Right hindlimb (tissue), 1 donor: ENCODE data around the gene SORCS2.

Experiments
- DNase-seq: peaks from one replicate; pipeline ENCODE4 v3.0.0-alpha.2; 2018

Gene SORCS2

GRCh38 chr4:7328913-7329638 lies 136.7 kb downstream of the SORCS2 start:
- no peak for DNase-seq

DNA sequence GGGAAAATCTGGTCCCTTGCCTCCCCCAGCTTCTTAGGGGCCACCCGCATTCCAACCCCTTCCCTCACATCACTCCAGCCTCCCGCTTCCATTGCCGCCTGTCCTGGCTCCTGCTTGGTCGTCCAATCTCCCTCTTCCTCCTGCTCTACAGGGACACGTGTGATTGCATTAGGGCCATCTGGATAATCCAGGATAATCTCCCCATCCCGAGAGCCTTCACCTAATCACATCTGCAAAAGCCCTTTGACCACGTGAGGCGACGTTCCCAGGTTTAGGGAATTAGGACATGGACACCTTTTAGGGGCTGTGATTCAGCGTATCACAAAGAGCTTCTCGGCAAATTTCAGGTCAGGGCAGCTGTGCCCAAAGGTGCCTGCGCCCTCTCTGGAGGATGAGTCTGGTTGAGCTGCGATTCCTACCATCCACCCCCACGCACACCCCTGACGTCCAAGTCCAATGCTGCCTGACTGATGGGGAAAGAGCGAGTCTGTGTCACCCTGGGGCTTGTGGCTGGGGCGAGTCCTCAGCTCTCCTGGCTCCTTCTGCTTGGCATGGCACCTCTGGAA lies 137.8 kb downstream of the SORCS2 start:
- no peak for DNase-seq

- no peak for DNase-seq
These were observed 138.7 kb downstream of the SORCS2 start for GRCh38 chr4:7330811-7331681.

- DNase-seq = no peak
These were observed 139.3 kb downstream of the SORCS2 start for GRCh38 chr4:7331682-7332000.

DNA sequence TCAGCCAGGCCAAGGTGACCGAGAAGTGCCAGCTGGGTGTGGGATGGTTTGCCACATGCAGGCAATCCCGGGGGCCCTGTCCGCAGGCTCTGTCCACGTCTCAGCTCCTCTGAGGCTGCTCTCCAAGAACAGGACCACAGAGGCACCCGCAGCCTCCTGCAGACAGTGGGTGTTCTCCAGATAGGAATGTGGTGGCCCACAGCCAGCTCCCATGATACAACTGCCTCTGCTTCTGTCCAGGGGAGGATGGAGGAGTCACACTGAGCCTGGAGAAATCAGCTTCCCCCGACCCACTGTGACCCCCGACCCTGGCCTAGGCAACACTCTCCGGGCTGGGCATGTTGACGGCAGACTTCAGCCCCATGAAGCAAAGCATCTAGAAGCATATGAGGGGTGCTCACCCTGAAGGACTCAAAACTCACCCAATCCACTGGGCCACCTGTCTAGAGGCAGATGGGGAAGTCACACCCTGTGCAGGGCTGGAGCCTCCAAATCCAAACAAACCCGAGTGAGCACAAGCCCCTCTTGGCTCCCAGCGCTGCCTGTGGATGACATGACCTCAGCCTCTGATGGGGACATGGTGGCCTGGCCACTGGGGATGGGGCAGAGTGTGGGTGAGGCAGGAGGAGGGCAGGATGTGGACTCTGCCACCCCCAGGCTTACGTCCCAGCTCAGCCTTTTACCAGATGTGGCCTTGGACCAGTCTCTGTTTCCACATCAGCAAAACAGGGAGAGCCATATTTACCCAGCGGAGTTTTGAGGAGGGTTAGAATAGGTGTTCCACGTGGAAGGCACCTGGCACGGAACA lies 140.1 kb downstream of the SORCS2 start:
- DNase-seq = no peak

- no peak for DNase-seq
These were observed 140.9 kb downstream of the SORCS2 start for GRCh38 chr4:7333024-7333780.

GRCh38 chr4:7333801-7334421 lies 141.6 kb downstream of the SORCS2 start:
- no peak for DNase-seq

DNA sequence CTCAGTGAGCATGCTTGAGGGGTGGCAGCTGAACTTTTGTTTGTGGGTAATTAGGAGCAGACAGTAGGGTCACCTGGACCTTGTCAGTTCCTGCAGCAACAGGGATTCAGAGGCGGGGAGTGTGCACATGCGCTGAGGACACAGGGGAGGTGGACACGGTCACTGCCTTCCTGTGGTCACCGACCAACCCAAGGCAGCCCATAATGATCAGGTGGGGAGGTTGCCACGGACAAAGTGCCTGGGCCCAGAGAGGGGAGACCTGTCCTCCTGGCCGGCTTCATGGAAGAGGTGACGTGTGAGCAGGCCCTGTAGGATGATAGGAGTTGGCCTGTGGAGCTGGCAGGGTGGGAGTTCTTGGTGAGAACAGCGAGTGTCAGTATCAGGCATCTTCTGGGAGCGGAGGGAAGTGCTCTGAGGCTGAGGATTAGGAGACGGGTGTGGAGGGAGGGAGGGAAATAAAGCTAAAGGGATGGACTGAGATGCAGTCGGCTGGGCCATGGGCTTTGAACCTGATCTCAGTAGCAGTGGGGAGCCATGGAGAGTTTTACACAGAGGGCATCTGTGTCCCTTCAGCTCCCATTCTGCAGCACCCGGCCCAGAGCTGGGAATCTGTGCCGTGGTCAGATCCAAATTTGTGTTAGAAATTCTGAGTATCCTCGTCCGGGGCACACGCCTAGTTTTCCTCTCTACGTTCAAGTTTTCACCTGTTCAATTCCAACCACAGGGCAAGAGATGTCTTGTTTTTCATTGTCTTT lies 142.4 kb downstream of the SORCS2 start:
- DNase-seq = no peak

- DNase-seq = peak; percentile 67
These were observed 143.2 kb downstream of the SORCS2 start for GRCh38 chr4:7335344-7336066.

DNA sequence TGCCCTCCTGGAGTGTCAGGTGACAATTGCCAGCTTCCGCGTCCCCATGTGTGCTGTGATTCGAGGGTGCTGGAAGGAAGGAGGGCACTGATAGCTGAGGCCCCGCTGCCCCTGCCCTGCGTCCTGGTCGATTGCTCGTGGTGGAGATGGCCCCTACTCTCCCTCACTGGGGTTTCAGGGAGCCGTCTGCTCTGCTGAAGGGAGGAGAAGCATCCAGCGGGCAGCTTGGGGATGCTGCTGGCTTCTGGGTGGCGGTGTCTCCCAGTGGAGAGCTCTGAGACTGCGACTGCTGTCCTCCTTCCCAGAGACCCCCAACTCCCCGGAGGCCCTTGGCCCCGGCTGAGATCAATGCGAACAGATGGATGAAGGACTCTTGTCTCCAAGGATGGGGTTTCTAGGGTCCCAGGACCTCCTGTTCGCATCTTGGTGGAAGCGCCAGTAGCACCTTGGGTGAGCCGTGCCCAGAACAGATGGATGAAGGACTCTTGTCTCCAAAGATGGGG lies 143.8 kb downstream of the SORCS2 start:
- DNase-seq = no peak

DNA sequence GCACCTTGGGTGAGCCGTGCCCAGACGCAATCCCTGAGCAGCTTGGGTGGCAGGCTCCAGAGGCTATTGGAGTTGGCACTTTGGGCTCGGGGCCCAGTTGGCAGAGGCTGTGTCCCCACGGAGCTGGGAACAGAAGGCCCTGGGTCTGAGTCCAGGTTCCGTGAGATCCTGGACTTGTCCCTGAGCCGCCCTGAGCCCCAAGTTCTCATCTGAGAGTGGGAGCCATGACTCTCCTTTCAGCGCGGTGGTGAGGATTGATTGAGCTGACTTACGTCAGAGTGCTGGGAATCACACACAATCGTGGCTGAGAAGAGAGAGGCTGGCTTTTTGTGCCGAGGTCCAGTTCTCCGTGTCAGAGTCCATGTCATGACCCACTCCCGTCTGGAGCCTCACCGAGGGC lies 144.4 kb downstream of the SORCS2 start:
- DNase-seq = no peak

- DNase-seq = no peak
These were observed 145.1 kb downstream of the SORCS2 start for GRCh38 chr4:7337196-7338058.

GRCh38 chr4:7338059-7338452 lies 145.7 kb downstream of the SORCS2 start:
- no peak for DNase-seq

DNA sequence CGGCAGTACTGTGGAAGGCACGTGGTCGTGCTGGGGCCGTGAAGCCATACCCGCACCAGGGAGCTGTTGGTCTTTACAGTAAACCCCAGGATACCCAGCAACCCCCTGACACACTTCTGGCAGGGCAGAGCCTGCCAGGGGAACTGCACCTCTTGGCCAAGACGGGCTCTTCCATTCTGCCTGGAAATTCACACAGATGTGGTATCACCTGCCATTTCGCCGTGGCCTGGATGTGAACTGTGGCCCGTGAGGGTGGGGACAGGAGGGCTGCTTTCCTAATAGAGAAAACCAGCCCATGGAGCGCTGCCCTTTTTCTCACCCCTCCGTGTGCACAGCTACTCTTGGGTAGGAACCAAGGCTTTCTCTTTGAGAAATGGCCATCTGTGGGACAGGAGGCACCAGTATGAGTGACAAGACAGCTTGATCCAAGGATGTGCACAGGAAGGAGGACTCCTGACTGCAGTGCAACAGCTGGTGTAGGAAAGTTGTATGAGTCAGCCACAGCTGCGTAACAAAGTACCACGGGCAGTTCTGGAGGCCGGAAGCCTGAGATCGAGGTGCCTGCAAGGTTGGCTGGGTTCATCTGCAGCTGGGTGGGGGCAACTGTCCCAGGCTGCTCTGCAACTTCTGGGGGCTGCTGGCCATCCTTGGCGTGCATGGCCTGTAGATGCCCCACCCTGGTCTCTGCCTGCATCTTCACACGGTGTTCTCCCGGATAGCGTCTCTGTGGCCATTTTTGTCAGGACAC lies 146.7 kb downstream of the SORCS2 start:
- DNase-seq = no peak

- no peak for DNase-seq
These were observed 147.6 kb downstream of the SORCS2 start for GRCh38 chr4:7339751-7340552.

GRCh38 chr4:7340553-7341433 lies 148.5 kb downstream of the SORCS2 start:
- DNase-seq = no peak
